GM06990 (cell line): ENCODE results near the gene VIM.

Source experiments
- DNase-seq: peaks from one replicate; pipeline ENCODE4 v3.0.0-alpha.2; 2011; ENCODE audit not compliant: insufficient read length; ENCODE audit errors: extremely low read depth
- H3K27me3 ChIP-seq: replicated peaks from 2 replicates; pipeline ENCODE4 v1.6.0; 2011; ENCODE audit warnings: low read length; ENCODE audit not compliant: control insufficient read depth, insufficient read depth
- H3K36me3 ChIP-seq: 2 replicates; pipeline ENCODE4 v1.5.1; 2011; ENCODE audit warnings: low read length; ENCODE audit not compliant: control insufficient read depth, insufficient read depth
- H3K4me3 ChIP-seq: replicated peaks from 2 replicates; pipeline ENCODE4 v1.5.1; 2011; ENCODE audit warnings: low read depth, mild to moderate bottlenecking, control low read depth, low read length
- CTCF ChIP-seq: IDR thresholded peaks from 2 replicates; pipeline ENCODE4 v1.5.1; 2011; ENCODE audit warnings: low read length, control low read depth, mild to moderate bottlenecking, inconsistent platforms; ENCODE audit not compliant: insufficient read depth, poor library complexity, severe bottlenecking

The VIM gene

DNA sequence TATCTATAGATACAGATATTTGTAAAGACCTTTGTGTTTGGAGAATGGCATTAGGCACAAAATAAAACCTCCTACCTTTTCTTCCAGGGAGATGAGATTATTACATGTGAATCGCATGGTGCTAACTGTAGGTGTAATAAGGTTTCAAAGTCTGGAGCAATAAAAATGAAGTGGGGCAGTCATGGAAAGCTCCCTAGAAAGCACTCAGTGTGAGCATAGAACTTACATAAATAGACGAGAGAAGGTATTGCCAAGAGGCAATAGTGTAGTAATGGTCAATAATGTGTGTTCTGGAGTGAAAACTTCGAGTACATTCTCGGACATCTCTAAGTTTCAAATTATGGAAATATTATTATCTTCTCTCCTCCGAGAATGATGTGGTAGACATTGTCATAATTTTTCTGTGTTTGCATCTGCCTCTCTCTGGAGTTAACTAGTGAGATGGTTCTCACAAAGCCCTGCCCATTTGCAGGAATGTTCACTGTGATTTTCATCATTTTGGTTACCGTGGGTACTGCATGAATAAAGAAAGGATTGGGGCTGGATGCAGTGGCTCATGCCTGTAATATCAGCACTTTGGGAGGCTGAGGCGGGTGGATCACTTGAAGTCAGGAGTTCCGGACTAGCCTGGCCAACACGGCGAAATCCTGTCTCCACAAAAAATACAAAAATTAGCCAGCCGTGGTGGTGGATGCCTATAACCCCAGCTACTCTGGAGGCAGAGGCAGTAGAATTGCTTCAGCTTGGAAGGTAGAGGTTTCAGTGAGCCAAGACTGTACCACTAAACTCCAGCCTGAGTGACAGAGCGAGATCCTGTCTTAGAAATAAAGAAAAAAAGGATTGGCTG lies 10.6 kb downstream of the VIM start:
- no peaks in the 10 kb centered on the region for H3K27me3 ChIP-seq
- peaks cover 11% of the 10 kb centered on the region for H3K36me3 ChIP-seq
- no peak overlapping the region for H3K4me3 ChIP-seq
- no peak for TF ChIP-seq CTCF
- no peak for DNase-seq

- TF ChIP-seq CTCF: no peak
- Histone ChIP-seq H3K27me3 (no peaks in the 10 kb centered on the region), H3K4me3 (no peak overlapping the region), H3K36me3 (peaks cover 9% of the 10 kb centered on the region)
- DNase-seq: no peak
Observed at GRCh38 chr10:17239345-17240085, 11.5 kb downstream of the VIM start.

DNA sequence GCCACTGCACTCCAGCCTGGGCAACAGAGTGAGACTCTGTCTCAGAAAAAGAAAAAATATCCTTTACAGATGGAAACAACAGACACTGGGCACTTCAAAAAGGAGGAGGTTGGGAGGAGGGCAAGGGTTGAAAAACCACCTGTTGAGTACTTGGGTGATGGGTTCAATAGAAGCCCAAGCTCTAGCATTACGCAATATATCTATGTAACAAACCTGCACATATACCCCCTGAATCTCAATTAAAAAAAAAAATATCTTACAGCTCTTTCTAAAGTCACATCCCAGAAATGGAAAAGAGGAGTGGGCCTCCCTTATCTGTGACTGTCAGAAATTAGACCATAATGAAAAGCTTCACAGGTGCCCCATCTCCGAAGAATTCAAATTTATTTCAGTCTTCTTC lies 12.1 kb downstream of the VIM start:
- Histone ChIP-seq H3K27me3 (no peaks in the 10 kb centered on the region), H3K36me3 (peaks cover 4% of the 10 kb centered on the region), H3K4me3 (no peak overlapping the region)
- TF ChIP-seq CTCF: no peak
- no peak for DNase-seq

DNA sequence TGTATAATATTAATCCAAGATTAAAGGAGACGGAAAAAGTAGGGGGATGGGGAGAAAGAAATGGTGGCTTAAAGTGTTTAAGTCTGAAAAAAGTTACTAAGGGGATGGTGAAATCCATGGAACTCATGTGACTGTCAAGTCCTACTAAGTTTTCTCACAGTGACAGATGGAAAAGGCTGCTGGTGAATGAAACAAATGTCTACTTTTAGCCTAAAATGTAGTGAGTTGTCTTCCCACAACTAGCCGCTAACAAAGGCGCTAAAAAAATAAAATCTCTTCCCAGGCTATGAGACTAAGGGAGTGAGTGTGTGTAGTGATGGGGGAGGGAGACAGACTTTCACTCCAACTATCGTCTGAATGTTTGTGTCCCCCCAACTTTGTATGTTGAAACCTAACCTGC lies 12.6 kb downstream of the VIM start:
- DNase-seq: no peak
- no peak for TF ChIP-seq CTCF
- Histone ChIP-seq H3K4me3 (no peak overlapping the region), H3K36me3 (peaks cover 3% of the 10 kb centered on the region), H3K27me3 (no peaks in the 10 kb centered on the region)

GRCh38 chr10:17241611-17242333 lies 13.7 kb downstream of the VIM start:
- H3K4me3 ChIP-seq: no peak overlapping the region
- no peaks in the 10 kb centered on the region for H3K27me3 ChIP-seq
- no peaks in the 10 kb centered on the region; the same call in none of the 2 replicates for H3K36me3 ChIP-seq
- no peak for TF ChIP-seq CTCF
- DNase-seq: no peak
